Motor neuron (in vitro differentiated cells): ENCODE measurements around the gene LRRC32. TPM values are rescaled to one million over a fixed set of nuclear protein-coding genes. Genes with fewer than 3 reads are reported as not detected.

Experiments
- ATAC-seq, 8 experiments: fragments of 200-7000 bp; cut with Tn5 transposase; replicated peaks in 6 of 8; 2 replicates each; pipeline ENCODE4 v1.8.0; 2021; ENCODE audit warnings: mild to moderate bottlenecking in 8 of 8, moderate library complexity in 8 of 8
- H3K27ac ChIP-seq, 2 donors: fragments of 250-450 bp; sonication (Bioruptor Pico); 2 replicates each; pipeline ENCODE4 v1.9.0; 2021; ENCODE audit warnings: antibody characterized with exemption in 2 of 2, mild to moderate bottlenecking in 2 of 2, moderate library complexity in 1 of 2
- H3K4me1 ChIP-seq, 2 donors: fragments of 250-450 bp; sonication (Bioruptor Pico); replicated peaks in 1 of 2; 2 replicates each; pipeline ENCODE4 v1.6.1; 2021; ENCODE audit warnings: antibody characterized with exemption in 2 of 2, mild to moderate bottlenecking in 2 of 2, moderate library complexity in 1 of 2
- H3K4me3 ChIP-seq, 5 donors: fragments of 250-450 bp; sonication (Bioruptor Pico); 2 replicates each; pipeline ENCODE4 v1.9.0; 2021; ENCODE audit warnings: antibody characterized with exemption in 5 of 5, mild to moderate bottlenecking in 5 of 5, moderate library complexity in 4 of 5
- WGBS, 10 experiments: fragments of 450-650 bp; shearing (Covaris generic); methylation state at CpG; one replicate each; pipeline ENCODE4 v1.0.0; 2022; 5-methylcytosine and 5-hydroxymethylcytosine counted together
- in situ Hi-C, 9 experiments: fragments of 400-800 bp; cut with MboI; loops; one replicate each; pipeline ENCODE4 v1.15.0; 2021; ENCODE audit warnings: low sequenced_read_pairs in 9 of 9, low pct_unique_long_range_greater_than_20kb in 2 of 9; ENCODE audit not compliant: unreplicated experiment in 9 of 9
- total RNA-seq, 8 experiments: library from RNA; unstranded; fragments of 300-600 nt; gene quantifications; 2 replicates each; pipeline versions ENCODE4 v1.2.3 to v1.2.4, GENCODE V29; 2022

The LRRC32 gene
- total RNA-seq, 8 experiments from 2014 or later, result 0.27 to 12.5 (median 0.62) TPM

DNA sequence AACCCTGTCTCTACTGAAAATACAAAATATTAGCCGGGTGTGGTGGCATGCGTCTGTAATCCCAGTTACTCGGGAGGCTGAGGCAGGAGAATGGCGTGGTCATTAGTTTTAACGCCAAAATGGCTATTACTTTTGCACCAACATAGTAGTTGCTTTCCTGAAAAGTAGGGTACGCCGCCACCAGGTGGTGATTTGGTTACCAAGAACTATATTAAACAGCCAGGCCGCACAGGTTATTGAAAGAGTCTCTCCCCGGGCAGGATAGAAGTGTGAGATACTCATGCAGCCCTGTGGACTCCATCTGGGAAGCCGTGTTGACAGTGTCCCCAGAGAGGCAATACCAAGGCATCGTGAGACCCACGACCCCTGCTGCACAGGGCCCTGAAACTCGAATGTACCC lies 24.6 kb upstream of the LRRC32 start:
- Histone ChIP-seq H3K4me3 (no peak overlapping the region), H3K27ac (no peak overlapping the region), H3K4me1 (peaks cover 0 to 8% of the 10 kb centered on the region in 2 donors)
- in situ Hi-C loops, result loop anchor here in 1 of 9 experiments (25.0 kb wide), 1 partner anchor 108 kb away; no protein-coding TSS in a partner anchor
- no peak for ATAC-seq
- 67 to 95% (median 90%) methylated on average over 2 to 8 of the region's 13 CpGs; no CpG with 5 or more reads in 3 of the 10 experiments for WGBS, 10 experiments

DNA sequence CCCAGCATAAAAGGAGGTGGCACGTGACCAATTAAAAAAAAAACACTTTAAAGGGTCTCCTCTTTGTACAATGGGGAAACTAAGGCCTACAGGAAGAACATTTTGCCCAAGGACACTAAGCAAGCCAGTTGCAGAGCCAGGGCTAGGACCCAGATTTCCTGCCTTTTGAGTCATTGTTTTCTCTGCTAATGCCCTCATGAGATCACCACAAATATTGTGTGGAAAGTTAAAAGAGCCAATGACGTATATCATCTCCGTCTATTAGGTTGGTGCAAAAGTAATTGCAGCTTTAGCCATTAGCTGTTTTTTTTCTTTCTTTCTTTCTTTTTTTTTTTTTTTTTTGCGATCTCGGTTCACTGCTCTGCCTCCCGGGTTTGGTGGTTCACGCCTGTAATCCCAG lies 24.1 kb upstream of the LRRC32 start:
- Histone ChIP-seq H3K4me1 (peaks cover 4 to 11% of the 10 kb centered on the region in 2 donors), H3K4me3 (no peak overlapping the region), H3K27ac (no peak overlapping the region)
- in situ Hi-C loops, result loop anchor here in 1 of 9 experiments (25.0 kb wide), 1 partner anchor 107 kb away; no protein-coding TSS in a partner anchor
- WGBS, 10 experiments, result 53 to 94% (median 82%) methylated on average over 3 to 7 of the region's 7 CpGs
- ATAC-seq, result peak in 4 of 8 experiments; percentile 17 to 72 (median 60)

DNA sequence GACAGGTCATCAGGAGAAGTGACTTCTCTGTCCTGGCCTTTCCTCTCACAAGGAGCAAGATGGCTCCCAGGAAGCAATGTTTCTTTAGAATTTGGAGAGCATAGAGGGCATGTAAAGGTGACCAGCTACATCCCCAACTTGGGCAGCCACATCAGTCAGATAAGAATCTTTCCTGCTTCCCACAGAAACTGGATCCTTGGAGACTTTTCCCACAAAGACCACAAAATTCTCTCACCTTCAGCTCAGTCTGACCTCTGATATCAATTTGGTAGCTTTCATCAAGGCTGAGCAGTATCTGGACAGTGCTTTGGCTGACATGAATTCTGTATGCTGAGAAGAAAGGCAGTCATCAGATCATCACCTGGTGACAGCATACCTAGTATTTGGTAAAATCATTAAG lies 23.3 kb upstream of the LRRC32 start:
- in situ Hi-C loops, result loop anchor here in 1 of 9 experiments (25.0 kb wide), 1 partner anchor 107 kb away; no protein-coding TSS in a partner anchor
- ATAC-seq, result no peak
- H3K4me1 ChIP-seq, result peaks cover 7 to 16% of the 10 kb centered on the region in 2 donors
- H3K4me3 ChIP-seq, result no peak overlapping the region
- H3K27ac ChIP-seq, result no peak overlapping the region

DNA sequence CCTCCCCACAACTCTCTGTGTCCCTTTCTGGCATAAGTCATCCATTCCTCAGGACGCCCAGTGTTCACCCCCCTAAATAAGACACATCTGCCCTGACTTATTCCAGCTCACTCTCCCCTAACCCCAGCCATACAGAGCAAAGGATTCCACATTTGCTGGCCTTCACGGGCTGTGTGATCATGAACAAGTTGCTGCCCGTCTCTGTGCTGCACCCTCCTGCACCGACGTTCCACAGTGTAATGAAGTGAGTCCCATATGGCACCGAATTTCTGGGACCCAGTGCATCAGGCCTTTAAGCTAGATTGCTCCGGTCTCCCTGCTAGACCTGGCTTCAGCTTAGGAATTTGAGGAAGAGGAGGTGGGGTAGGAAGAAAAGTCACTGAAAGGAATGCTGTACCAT lies 22.4 kb upstream of the LRRC32 start:
- no peak for ATAC-seq
- WGBS, 10 experiments, result 60 to 95% (median 83%) methylated on average over 1 to 6 of the region's 7 CpGs; no CpG with 5 or more reads in 3 of the 10 experiments
- Histone ChIP-seq H3K4me3 (no peak overlapping the region), H3K4me1 (peaks cover 7 to 12% of the 10 kb centered on the region in 2 donors), H3K27ac (no peak overlapping the region)
- in situ Hi-C loops, result loop anchor here in 1 of 9 experiments (25.0 kb wide), 1 partner anchor 106 kb away; no protein-coding TSS in a partner anchor

DNA sequence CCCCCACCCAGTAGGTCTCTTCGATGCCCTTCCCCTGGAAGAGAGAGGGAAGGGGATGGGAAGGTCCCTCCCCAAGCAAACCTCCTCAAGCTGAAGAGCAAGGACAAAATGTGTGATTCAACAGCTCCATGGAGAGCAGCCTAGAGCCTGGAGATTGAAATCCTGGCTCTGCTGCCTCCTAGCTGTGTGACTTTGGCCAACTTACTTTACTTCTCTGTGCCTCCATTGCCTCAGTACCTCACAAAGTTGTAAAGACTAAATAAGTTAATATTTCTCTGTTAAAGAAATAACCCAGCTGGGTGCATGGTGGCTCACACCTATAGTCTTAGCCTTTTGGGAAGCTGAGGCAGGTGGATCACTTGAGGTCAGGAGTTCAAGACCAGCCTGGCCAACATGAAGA lies 21.1 kb upstream of the LRRC32 start:
- Histone ChIP-seq H3K4me3 (no peak overlapping the region), H3K27ac (no peak overlapping the region), H3K4me1 (peaks cover 7 to 12% of the 10 kb centered on the region in 2 donors)
- no peak for ATAC-seq
- in situ Hi-C loops, result loop anchor here in 1 of 9 experiments (25.0 kb wide), 1 partner anchor 104 kb away; no protein-coding TSS in a partner anchor
- WGBS, 10 experiments, result no CpG with 5 or more reads among the region's 1 CpG

DNA sequence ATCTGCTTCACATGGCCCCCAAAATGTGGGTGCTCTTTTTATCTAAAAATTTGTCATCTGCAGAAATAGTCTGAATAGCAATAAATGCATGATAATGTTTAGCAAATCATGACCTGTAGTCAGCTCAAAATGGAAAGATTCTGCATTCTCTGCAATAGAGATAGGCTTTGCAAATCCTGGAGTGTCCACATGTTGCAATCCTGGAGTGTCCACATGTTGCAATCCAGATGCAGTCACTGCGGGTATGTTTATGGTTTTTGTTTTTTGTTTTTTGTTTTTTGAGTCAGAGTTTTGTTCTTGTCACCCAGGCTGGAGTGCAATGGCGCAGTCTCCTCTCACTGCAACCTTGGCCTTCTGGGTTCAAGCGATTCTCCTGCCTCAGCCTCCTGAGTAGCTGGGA lies 20.2 kb upstream of the LRRC32 start:
- Histone ChIP-seq H3K27ac (no peak overlapping the region), H3K4me1 (peaks cover 7 to 19% of the 10 kb centered on the region in 2 donors), H3K4me3 (no peak overlapping the region)
- in situ Hi-C loops, result loop anchor here in 1 of 9 experiments (25.0 kb wide), 1 partner anchor 103 kb away; no protein-coding TSS in a partner anchor
- WGBS, 10 experiments, result 20 to 100% (median 61%) methylated on average over 1 to 2 of the region's 3 CpGs; no CpG with 5 or more reads in 4 of the 10 experiments
- ATAC-seq, result peak in 3 of 8 experiments; percentile 36 to 86 (median 83)

DNA sequence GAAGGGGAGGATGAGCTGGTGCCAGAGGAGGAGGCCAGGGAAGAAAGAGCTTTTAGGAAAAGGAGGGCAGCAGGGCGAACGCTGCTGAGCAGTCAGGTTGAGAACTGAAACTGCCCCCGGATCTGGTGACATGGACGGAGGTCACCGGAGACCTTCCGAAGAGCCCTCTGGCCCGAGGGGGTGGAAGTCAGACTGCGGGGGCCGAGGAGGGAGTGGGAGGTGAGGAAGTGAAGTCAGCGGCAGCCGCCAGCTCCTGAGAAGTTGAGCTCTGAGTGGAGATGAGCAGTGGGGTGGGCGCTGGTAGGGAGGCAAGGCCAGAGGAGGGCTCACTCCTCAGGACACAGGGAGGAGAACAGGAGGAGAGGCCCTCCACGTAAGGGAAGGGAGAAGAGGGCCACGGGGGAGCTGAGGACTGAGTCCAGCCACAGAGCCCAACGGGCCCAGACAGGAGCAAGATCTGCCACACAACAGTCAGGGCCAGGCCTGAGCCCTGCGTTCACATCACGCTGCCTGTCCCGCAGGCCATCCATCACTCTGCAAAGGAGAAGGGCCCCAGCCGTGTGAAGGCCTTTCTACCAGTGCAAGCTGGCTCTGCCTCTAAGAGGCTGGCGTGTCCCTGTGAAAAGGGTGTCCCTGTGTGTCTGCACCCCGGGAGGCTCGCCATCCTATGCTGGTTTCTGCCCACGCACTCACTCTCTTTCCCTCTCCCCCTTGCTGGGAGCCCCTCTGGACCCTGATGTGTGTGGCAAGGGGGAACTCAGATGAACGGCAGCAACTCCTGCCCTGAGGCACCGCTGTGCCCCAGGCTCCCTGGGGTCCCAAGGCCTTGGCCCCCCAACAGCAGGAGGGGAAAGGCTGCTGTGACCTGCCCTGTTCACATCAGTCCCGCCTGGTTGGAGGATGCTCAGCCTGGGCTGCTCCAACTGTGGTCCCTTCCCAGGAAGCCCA lies 19.0 kb upstream of the LRRC32 start:
- 60 to 100% (median 80%) methylated on average over 1 to 7 of the region's 26 CpGs; no CpG with 5 or more reads in 3 of the 10 experiments for WGBS, 10 experiments
- peak in 5 of 8 experiments; percentile 83 to 95 (median 87) for ATAC-seq
- in situ Hi-C loops, result loop anchor here in 1 of 9 experiments (25.0 kb wide), 1 partner anchor 102 kb away; no protein-coding TSS in a partner anchor

DNA sequence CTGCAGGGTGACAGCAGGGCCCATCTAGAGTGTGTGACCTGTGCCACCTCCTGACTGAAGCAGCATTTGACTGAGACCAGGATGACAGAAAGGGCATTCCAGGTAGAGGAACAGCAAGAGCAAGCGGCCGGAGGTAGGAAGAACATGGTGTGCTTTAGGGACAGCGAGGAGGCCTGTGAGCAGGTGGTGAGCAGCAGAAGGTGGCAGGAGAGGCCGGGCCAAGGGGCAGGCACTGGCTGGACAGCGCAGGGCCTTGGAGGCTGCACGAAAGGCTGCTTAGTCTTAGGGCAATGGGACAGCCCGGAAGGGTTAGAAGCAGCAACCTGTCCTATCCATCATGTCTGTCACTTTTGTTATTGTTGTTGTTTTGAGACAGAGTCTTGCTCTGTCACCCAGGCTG lies 17.6 kb upstream of the LRRC32 start:
- no peak for ATAC-seq
- Histone ChIP-seq H3K4me1 (peaks cover 7 to 19% of the 10 kb centered on the region in 2 donors), H3K4me3 (no peak overlapping the region), H3K27ac (no peak overlapping the region)
- in situ Hi-C loops, result loop anchor here in 1 of 9 experiments (25.0 kb wide), 1 partner anchor 101 kb away; no protein-coding TSS in a partner anchor
- 72 to 100% (median 94%) methylated on average over 1 to 6 of the region's 7 CpGs; no CpG with 5 or more reads in 6 of the 10 experiments for whole genome bisulfite sequencing, 10 experiments

More for the DNA sequence above, 19.0 kb upstream of the LRRC32 start:
- Histone ChIP-seq H3K27ac (peak overlapping the region in 1 of 2 donors; percentile 46), H3K4me1 (peaks cover 7 to 19% of the 10 kb centered on the region in 2 donors), H3K4me3 (no peak overlapping the region)

DNA sequence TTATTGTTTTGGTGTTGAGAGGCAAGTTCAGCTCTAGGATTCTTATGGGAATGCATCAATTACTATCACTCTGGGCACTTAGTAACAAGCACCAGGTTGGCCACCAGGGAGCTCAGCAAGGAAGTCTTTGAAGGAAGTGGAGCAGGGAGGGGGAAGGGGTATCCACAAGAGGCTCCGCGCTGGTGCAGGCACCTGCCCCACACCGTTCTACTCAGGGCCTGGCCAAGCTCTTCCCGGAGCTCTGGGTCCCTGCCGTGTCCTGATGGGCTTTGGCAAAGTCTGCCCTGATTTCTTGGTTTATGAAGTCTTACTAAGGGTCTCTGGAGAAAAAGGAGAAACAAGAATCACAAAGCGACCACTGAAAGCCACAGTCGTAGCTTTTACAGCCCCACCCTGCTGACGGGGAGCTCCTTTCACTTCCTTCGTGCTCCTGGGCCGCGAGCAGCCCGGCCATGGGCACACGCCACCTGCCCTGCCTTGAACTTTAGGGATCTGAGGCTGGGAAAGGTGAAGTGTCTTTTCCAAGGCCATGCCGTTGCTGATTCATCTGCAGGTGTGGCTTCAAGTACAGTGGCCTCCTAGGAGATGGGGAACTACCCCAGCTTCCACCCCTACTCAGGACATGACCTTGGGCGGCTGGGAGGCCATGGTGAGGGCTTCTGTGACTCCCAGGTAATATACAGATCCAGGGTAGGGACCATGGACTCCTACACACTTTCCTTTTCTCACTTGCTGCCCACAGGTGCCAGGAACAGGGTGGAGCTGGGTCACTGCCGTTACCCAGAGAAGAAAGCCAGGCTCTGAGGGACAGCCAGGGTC lies 15.9 kb upstream of the LRRC32 start:
- Histone ChIP-seq H3K4me3 (no peak overlapping the region), H3K4me1 (peaks cover 7 to 19% of the 10 kb centered on the region in 2 donors), H3K27ac (no peak overlapping the region)
- 70 to 80% (median 76%) methylated on average over 1 to 13 of the region's 16 CpGs; no CpG with 5 or more reads in 4 of the 10 experiments for WGBS, 10 experiments
- ATAC-seq, result no peak
- in situ Hi-C loops, result loop anchor here in 1 of 9 experiments (25.0 kb wide), 1 partner anchor 99 kb away; no protein-coding TSS in a partner anchor

DNA sequence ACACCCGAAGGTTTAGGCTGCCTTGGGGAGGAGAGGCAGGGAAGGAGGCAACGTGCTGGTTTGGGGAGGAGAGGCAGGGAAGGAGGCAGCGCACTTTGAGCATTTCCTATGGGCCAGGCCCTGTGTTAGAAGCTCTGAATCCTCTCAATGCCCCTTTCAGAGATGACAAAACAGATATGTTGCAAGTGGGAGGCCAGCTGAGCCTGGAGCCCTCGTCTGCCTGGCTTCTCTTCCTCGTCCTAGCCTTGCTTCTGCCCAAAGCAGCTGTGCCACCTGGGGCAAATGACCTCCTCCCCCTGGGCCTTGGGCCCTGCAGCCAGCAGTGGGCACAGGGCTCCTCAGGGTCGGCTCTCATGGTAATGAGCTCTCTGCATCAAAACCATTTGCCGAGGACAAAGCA lies 15.3 kb upstream of the LRRC32 start:
- no peak for ATAC-seq
- no peak overlapping the region for H3K27ac ChIP-seq
- 17 to 80% (median 38%) methylated on average over 1 to 4 of the region's 7 CpGs; no CpG with 5 or more reads in 3 of the 10 experiments for WGBS, 10 experiments
- in situ Hi-C loops, result loop anchor here in 1 of 9 experiments (25.0 kb wide), 1 partner anchor 99 kb away; no protein-coding TSS in a partner anchor
- no peak overlapping the region for H3K4me3 ChIP-seq
- H3K4me1 ChIP-seq, result peaks cover 7 to 20% of the 10 kb centered on the region in 2 donors

DNA sequence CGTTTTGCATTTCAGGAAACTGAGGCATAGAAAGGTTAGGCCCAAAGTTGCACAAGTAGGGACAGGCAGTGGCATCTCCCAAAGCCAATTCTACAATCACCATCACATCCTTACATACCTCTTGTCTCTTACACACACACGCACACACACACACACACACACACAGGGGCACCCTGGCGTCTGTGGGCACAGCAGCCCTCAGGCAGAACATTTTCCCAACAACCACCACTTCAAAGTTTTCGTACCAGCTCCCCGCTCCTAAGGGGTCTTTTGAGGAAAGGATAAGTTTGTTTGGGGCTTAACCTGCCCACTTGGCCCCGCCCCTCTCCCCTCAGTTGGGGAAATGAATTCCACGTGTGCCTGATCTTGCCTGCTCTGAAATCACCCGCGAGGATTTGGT lies 14.7 kb upstream of the LRRC32 start:
- Histone ChIP-seq H3K4me1 (peaks cover 9 to 23% of the 10 kb centered on the region in 2 donors), H3K4me3 (no peak overlapping the region), H3K27ac (no peak overlapping the region)
- ATAC-seq, result no peak
- 59 to 100% (median 88%) methylated on average over 1 to 5 of the region's 9 CpGs; no CpG with 5 or more reads in 2 of the 10 experiments for WGBS, 10 experiments
- in situ Hi-C loops, result loop anchor here in 1 of 9 experiments (25.0 kb wide), 1 partner anchor 98 kb away; no protein-coding TSS in a partner anchor

DNA sequence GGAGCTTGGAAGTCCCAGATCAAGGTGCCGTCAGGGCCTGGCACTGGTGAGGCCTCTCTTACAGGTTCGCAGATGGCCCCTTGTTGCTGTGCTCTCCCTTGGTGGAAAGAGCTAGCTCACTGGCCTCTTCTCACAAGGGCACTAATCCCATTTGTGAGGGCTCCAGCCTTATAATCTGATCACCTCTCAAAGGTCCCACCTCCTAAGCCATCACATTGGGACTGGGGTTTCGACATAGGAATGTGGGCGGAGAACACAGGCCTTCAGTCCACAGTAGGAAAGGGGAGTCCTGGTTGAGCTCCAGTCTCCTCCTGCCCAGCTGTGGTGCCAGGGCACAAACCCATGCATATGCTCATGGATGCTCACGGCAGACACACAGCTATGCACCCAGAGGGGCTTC lies 14.0 kb upstream of the LRRC32 start:
- H3K4me1 ChIP-seq, result peaks cover 5 to 15% of the 10 kb centered on the region in 2 donors
- 50 to 100% (median 84%) methylated on average over 1 to 3 of the region's 5 CpGs; no CpG with 5 or more reads in 6 of the 10 experiments for WGBS, 10 experiments
- H3K4me3 ChIP-seq, result no peak overlapping the region
- no peak overlapping the region for H3K27ac ChIP-seq
- ATAC-seq, result no peak
- in situ Hi-C loops, result loop anchor here in 1 of 9 experiments (25.0 kb wide), 1 partner anchor 97 kb away; no protein-coding TSS in a partner anchor
